Measurements from ENCODE around the gene NET1. TPM values are rescaled to one million over a fixed set of nuclear protein-coding genes. Genes with fewer than 3 reads are reported as not detected.

The NET1 gene
- polyA plus RNA-seq, 2 of the 4 experiments (the other 2 are of a cell fraction): 42.9 to 132 TPM

DNA sequence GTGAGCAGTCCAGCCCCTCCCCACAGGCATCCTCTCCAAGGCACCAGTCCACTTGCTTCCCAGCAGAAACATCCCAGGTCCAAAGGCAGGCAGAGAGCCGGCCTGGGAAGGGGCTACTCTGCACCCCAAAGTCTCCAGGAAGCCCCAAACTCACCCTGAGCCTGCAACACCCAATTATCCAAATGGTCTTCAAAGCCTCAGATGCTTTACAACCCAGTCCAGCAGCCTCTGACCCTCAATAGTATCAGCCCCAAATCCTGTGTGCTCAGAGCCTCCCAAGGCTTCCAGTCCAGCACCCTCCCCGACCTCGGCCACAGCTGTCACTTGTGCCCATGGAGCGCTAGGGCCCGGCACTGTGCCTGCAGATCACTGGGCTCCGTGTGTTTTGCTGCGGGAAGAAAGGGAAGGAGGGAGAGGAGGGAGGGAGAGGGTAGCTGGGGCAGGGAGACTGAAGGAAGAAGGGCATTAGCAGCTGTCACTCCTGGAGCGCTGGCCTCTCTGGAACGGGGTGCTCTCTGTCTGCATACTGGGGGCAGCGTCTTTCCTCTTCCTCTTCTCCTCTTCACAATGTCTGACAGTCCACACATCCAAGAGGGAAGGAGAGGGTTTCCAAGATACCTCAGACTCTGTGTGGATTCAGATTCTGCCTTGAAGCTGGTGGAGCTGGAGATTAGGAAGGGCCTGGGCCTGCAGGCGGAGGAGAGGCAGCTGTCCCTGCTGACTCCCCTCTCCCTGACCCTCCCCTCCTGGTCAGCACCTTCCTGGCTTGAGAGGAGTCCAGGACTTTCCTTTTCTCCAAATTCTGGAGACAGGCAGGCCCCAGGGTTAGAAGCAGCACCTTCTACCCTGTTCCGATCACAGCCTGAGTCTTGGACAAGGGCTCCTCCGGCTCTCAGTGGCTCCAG is 73.8 kb downstream of the NET1 start (continued):
- TF ChIP-seq KDM1A (IDR thresholded peaks at IDR 0.05; ENCODE audit: low read depth) (no peak), TFCP2L1 (CRISPR knock-in tag; IDR thresholded peaks at IDR 0.05) (no peak)

DNA sequence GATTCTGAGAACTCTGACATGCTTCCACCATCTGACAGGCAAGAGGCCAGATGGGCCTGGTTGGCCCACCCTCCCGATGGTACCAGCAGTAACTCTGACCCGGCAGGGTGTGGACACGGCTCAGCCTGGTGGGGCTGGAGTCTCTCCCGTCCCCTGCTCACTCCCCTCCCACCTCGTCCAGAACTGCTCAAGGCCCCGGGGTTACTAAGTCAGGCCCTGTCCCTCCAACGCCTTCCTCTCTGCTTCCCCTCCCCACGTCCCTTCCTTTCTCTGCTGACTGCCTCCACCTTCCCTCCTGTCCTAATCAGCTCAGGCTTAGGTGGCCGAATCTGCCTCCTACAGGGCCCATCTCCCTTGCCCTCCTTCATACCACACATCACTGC is 74.5 kb downstream of the NET1 start:
- no peak overlapping the region for H3K4me3 ChIP-seq
- no peak; a peak in 1 of 6 replicates for ATAC-seq
- peaks cover 3% of the 10 kb centered on the region; the same call in 1 of the 3 replicates for H3K9me3 ChIP-seq
- CTCF ChIA-PET: interaction anchor here (2.2 kb wide), 1 partner anchor 136 kb away, joined by 8 read pairs; no protein-coding TSS in a partner anchor
- no peak overlapping the region; a peak in 1 of 6 replicates for H3K27ac ChIP-seq
- 87% methylated on average over 9 of the region's 9 CpGs for WGBS (ENCODE audit: missing lambda C conversion rate)
- POLR2A ChIA-PET: no interaction called here
- no peak for TF ChIP-seq JUN (IDR thresholded peaks at IDR 0.05)
- no peak for TF ChIP-seq POLR2AphosphoS2 (conservative IDR thresholded peaks at IDR 0.05; ENCODE audit: low read length)
- no peak for TF ChIP-seq RARB (CRISPR knock-in tag; IDR thresholded peaks at IDR 0.05)
- TF ChIP-seq, protein P1, sequence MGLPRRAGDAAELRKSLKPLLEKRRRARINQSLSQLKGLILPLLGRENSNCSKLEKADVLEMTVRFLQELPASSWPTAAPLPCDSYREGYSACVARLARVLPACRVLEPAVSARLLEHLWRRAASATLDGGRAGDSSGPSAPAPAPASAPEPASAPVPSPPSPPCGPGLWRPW (IDR thresholded peaks at IDR 0.05): no peak
- no peak for TF ChIP-seq TFCP2L1 (CRISPR knock-in tag; IDR thresholded peaks at IDR 0.05)
- TF ChIP-seq, protein P2, sequence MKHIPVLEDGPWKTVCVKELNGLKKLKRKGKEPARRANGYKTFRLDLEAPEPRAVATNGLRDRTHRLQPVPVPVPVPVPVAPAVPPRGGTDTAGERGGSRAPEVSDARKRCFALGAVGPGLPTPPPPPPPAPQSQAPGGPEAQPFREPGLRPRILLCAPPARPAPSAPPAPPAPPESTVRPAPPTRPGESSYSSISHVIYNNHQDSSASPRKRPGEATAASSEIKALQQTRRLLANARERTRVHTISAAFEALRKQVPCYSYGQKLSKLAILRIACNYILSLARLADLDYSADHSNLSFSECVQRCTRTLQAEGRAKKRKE (CRISPR knock-in tag; IDR thresholded peaks at IDR 0.05; ENCODE audit: low read depth): no peak
- no peak for TF ChIP-seq POLR2A (IDR thresholded peaks at IDR 0.05; ENCODE audit: low read length)
- TF ChIP-seq CEBPB (IDR thresholded peaks at IDR 0.05): no peak
- TF ChIP-seq PHF8 (IDR thresholded peaks at IDR 0.05; ENCODE audit: borderline replicate concordance, low read depth): no peak
- TF ChIP-seq HOXB13 (CRISPR knock-in tag; IDR thresholded peaks at IDR 0.05; ENCODE audit: low read depth): no peak
- TF ChIP-seq, protein P3, sequence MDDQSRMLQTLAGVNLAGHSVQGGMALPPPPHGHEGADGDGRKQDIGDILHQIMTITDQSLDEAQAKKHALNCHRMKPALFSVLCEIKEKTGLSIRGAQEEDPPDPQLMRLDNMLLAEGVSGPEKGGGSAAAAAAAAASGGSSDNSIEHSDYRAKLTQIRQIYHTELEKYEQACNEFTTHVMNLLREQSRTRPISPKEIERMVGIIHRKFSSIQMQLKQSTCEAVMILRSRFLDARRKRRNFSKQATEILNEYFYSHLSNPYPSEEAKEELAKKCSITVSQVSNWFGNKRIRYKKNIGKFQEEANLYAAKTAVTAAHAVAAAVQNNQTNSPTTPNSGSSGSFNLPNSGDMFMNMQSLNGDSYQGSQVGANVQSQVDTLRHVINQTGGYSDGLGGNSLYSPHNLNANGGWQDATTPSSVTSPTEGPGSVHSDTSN (IDR thresholded peaks at IDR 0.05): no peak
- no peak for TF ChIP-seq MAFK (IDR thresholded peaks at IDR 0.05; ENCODE audit: partially characterized antibody)
- TF ChIP-seq EHF (CRISPR knock-in tag; IDR thresholded peaks at IDR 0.05): no peak
- TF ChIP-seq MAZ (IDR thresholded peaks at IDR 0.05; ENCODE audit: borderline replicate concordance, low read depth, low read length): no peak
- no peak for TF ChIP-seq MYC (IDR thresholded peaks at IDR 0.05; ENCODE audit: borderline replicate concordance, low read length)
- no peak for FAIRE-seq
- no peak for DNase-seq (ENCODE audit: low read depth in 1 of 2, low spot score in 1 of 2)
- H3K4me1 ChIP-seq: no peaks in the 10 kb centered on the region
- no peak overlapping the region for H3K4me2 ChIP-seq

DNA sequence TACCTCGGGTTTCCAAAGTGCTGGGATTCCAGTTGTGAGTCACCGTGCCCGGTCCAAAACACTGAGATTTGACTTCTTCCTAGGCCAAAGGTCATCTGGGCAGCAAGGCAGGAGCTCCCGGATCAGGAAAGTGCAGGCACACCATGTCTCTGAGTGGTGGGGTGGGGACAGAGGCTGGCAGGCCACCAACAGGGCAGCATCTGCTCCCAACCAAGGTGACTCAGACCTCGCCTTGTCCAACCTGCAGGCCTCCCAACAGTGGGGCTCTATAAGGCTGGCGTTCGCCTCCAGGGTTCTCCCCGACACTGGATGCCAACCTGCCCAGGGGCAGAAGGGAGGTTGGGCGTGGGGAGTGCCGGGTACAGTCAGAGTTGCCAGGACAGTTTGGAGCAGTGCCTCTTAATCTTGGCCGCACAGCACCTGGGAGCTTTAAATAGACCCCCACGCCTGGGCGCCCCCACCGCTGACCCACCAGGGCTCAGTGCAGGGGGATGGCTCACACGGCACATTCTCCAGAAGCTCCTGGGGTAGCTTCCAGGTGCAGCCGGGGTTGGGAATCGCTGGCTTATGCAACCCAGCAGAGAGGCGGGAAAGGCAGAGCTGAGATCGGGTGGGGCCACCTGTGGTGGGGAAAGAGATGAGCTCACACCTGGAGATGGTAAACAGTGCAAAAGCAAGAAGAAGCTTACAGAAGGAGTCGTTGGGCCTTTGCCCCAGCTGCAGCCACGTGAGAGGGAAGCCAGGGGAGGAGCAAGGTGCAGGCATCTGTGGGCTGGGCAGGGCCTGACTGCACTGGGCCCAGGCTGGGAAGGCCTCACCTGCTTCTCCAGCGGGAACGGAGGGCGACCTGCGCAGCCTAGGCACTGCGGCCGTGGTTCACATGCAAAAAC is 76.2 kb downstream of the NET1 start:
- DNase-seq (ENCODE audit: low read depth in 1 of 2, low spot score in 1 of 2) (no peak), FAIRE-seq (no peak), ATAC-seq (no peak)
- ChIA-PET CTCF (interaction anchor here (0.6 to 2.7 kb wide), 2 partner anchors 46 to 135 kb away, joined by 3 to 15 read pairs; no protein-coding TSS in a partner anchor), POLR2A (no interaction called here)
- H3K4me3 ChIP-seq: no peak overlapping the region
- H3K9me3 ChIP-seq: peaks cover 13% of the 10 kb centered on the region; the same call in 2 of the 3 replicates
- peak overlapping the region in 1 of 2 experiments; percentile 9; a peak in 1 of 6 replicates for H3K27ac ChIP-seq
- WGBS (ENCODE audit: missing lambda C conversion rate): 80% methylated on average over 21 of the region's 27 CpGs
- no peak overlapping the region for H3K4me2 ChIP-seq
- peaks cover 4% of the 10 kb centered on the region for H3K4me1 ChIP-seq
- TF ChIP-seq FOSL2 (IDR thresholded peaks at IDR 0.05) (no peak), FOSL2 (CRISPR knock-in tag; IDR thresholded peaks at IDR 0.05) (no peak), HDAC2 (IDR thresholded peaks at IDR 0.05) (no peak), RCOR1 (IDR thresholded peaks at IDR 0.05; ENCODE audit: low read depth, low read length) (no peak), MAZ (IDR thresholded peaks at IDR 0.05; ENCODE audit: borderline replicate concordance, low read depth, low read length) (no peak), ZC3H11A (IDR thresholded peaks at IDR 0.05) (no peak), TFCP2L1 (CRISPR knock-in tag; IDR thresholded peaks at IDR 0.05) (no peak), SMC3 (IDR thresholded peaks at IDR 0.05) (no peak), ESRRA (IDR thresholded peaks at IDR 0.05; ENCODE audit: borderline replicate concordance, low read length) (no peak), RNF2 (IDR thresholded peaks at IDR 0.05; ENCODE audit: borderline replicate concordance, low read depth) (no peak)
- TF ChIP-seq, protein P4, sequence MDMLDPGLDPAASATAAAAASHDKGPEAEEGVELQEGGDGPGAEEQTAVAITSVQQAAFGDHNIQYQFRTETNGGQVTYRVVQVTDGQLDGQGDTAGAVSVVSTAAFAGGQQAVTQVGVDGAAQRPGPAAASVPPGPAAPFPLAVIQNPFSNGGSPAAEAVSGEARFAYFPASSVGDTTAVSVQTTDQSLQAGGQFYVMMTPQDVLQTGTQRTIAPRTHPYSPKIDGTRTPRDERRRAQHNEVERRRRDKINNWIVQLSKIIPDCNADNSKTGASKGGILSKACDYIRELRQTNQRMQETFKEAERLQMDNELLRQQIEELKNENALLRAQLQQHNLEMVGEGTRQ (IDR thresholded peaks at IDR 0.05): no peak
- TF ChIP-seq, protein P5, sequence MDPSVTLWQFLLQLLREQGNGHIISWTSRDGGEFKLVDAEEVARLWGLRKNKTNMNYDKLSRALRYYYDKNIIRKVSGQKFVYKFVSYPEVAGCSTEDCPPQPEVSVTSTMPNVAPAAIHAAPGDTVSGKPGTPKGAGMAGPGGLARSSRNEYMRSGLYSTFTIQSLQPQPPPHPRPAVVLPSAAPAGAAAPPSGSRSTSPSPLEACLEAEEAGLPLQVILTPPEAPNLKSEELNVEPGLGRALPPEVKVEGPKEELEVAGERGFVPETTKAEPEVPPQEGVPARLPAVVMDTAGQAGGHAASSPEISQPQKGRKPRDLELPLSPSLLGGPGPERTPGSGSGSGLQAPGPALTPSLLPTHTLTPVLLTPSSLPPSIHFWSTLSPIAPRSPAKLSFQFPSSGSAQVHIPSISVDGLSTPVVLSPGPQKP (IDR thresholded peaks at IDR 0.05; ENCODE audit: low read depth, low read length): no peak
- TF ChIP-seq, protein P6, sequence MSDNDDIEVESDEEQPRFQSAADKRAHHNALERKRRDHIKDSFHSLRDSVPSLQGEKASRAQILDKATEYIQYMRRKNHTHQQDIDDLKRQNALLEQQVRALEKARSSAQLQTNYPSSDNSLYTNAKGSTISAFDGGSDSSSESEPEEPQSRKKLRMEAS (IDR thresholded peaks at IDR 0.05): no peak
